OCI-LY7 (cell line): ENCODE results near the gene TRAF3IP1.

Source experiments
- CTCF ChIP-seq: fragments of 200-600 bp; sonication (generic); conservative IDR thresholded peaks from 2 replicates; pipeline ENCODE4 v1.5.1; 2014; ENCODE audit warnings: mild to moderate bottlenecking, antibody characterized with exemption, low read length, moderate library complexity, mixed read lengths
- EZH2phosphoT487 ChIP-seq: fragments of 200-600 bp; sonication (generic); IDR thresholded peaks from 2 replicates; pipeline ENCODE4 v1.6.1; 2018; ENCODE audit warnings: low read depth, borderline replicate concordance, mild to moderate bottlenecking, mixed run types, antibody characterized with exemption, low read length, moderate library complexity, mixed read lengths

- TF ChIP-seq CTCF (no peak), EZH2phosphoT487 (no peak)
Measured at GRCh38 chr2:238383135-238383534, 62.8 kb downstream of the TRAF3IP1 start.
